ENCODE results near the gene ANKMY1.

Gene ANKMY1

DNA sequence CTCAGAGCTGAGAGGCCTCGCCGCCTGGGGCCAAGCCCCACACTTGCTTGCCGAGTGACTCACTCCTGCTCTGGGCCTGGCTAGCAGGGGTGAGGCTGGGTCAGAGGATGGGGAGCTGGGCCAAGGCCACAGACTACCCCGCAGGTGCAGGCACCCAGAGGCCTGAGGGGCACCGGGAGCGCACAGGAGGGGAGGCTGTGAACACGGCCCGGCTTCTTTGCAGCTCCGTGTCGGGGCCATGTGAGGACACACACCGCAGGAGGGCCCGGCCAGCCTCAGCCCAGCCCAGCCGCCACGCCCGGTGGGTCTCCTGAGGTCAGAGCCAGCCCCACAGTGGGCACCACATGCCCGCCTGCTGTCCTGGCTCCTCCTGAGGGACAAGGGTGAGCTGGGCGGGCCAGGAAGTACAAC lies 113.9 kb downstream of the ANKMY1 start:
- ChIA-PET CTCF (no interaction called here), POLR2A (interaction anchor here (0.9 kb wide), 1 partner anchor 8 kb away, joined by 3 read pairs; no protein-coding TSS in a partner anchor)
- no peak overlapping the region for H3K27ac ChIP-seq (ENCODE audit: extremely low read depth, low read depth, low read length)

DNA sequence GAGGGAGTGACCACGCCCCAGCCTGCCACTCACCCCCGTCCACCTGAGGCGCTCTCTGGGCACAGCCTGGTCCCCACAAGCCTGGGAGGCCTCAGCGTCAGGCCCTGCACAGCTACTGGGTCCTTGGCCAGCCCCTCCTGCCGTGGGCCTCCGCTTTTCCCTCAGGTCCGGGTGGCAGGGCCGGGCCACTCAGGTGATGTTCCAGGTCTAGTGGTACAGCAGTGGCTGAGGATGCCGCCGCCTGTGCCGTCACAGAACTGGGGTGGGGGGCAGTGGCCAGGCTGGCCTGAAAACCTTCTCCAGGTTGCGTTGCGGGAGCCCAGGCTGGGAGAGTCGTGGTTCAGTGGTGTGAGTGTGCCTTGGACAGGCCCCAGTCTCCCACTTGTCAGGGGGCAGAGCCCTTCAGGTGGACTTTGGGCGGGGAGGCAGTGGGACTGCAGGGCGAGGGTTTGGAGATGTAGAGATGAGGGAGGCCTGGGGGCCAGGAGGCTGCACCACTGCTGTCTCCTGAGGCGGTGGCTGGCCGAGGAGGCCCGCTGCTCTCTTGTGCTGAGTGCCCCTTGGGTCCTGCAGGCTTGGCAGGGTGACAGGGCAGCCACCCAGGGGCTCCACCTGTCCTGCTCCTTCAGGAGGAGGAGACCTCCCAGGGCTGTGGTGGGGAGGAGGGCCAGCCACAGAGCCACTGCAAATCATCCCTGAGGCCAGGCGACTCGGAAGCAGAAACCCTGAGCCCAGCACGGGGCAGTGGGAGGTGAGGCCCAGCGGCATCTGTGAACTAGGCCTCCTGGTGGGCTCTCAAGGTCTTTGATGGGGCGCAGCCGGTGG lies 114.7 kb downstream of the ANKMY1 start:
- POLR2A ChIA-PET = interaction anchor here (0.9 kb wide), 1 partner anchor 9 kb away, joined by 3 read pairs; no protein-coding TSS in a partner anchor
- CTCF ChIA-PET = interaction anchor here (0.6 to 0.7 kb wide), 2 partner anchors 211 to 294 kb away, joined by 3 read pairs; no protein-coding TSS in a partner anchor
- no peaks in the 10 kb centered on the region for H3K9me3 ChIP-seq (ENCODE audit: control insufficient read depth, insufficient read depth, low read depth, low read length)
- no peaks in the 10 kb centered on the region for H3K4me1 ChIP-seq (ENCODE audit: control insufficient read depth, insufficient read depth, low read length)
- H3K4me3 ChIP-seq (ENCODE audit: low read depth, low read length) = no peak overlapping the region
- no peak overlapping the region for H3K27ac ChIP-seq (ENCODE audit: extremely low read depth, low read depth, low read length)
- H3K36me3 ChIP-seq (ENCODE audit: control insufficient read depth in 2 of 2, insufficient read depth in 1 of 2, low read length in 2 of 2) = no peaks in the 10 kb centered on the region
- TF ChIP-seq ZFP69B (tag by site-specific recombination; IDR thresholded peaks at IDR 0.05) (no peak), BCL11B (tag by site-specific recombination; IDR thresholded peaks at IDR 0.05; ENCODE audit: low read depth) (no peak), GLIS1 (tag by site-specific recombination; IDR thresholded peaks at IDR 0.05) (peak; percentile 47; the same call in 1 of the 2 replicates)

More for the DNA sequence above, 113.9 kb downstream of the ANKMY1 start:
- no peaks in the 10 kb centered on the region for H3K36me3 ChIP-seq (ENCODE audit: control insufficient read depth in 2 of 2, insufficient read depth in 1 of 2, low read length in 2 of 2)
- TF ChIP-seq ZNF501 (tag by site-specific recombination; IDR thresholded peaks at IDR 0.05) (no peak), ZNF138 (tag by site-specific recombination; IDR thresholded peaks at IDR 0.05; ENCODE audit: borderline replicate concordance) (no peak), FEZF1 (tag by site-specific recombination; IDR thresholded peaks at IDR 0.05) (no peak), PRDM4 (tag by site-specific recombination; IDR thresholded peaks at IDR 0.05) (no peak), KLF17 (tag by site-specific recombination; IDR thresholded peaks at IDR 0.05) (no peak), ZNF626 (tag by site-specific recombination; IDR thresholded peaks at IDR 0.05) (no peak), ZNF10 (tag by site-specific recombination; IDR thresholded peaks at IDR 0.05) (no peak), ZNF76 (tag by site-specific recombination; IDR thresholded peaks at IDR 0.05; ENCODE audit: borderline replicate concordance, low read depth) (no peak), ZNF16 (tag by site-specific recombination; IDR thresholded peaks at IDR 0.05; ENCODE audit: low read depth) (no peak), ZNF18 (tag by site-specific recombination; IDR thresholded peaks at IDR 0.05) (no peak)
- TF ChIP-seq, protein P1, sequence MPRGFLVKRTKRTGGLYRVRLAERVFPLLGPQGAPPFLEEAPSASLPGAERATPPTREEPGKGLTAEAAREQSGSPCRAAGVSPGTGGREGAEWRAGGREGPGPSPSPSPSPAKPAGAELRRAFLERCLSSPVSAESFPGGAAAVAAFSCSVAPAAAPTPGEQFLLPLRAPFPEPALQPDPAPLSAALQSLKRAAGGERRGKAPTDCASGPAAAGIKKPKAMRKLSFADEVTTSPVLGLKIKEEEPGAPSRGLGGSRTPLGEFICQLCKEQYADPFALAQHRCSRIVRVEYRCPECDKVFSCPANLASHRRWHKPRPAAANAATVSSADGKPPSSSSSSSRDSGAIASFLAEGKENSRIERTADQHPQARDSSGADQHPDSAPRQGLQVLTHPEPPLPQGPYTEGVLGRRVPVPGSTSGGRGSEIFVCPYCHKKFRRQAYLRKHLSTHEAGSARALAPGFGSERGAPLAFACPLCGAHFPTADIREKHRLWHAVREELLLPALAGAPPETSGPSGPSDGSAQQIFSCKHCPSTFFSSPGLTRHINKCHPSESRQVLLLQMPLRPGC (tag by site-specific recombination; IDR thresholded peaks at IDR 0.05) = no peak
- H3K4me3 ChIP-seq (ENCODE audit: low read depth, low read length) = no peak overlapping the region
- no peaks in the 10 kb centered on the region for H3K9me3 ChIP-seq (ENCODE audit: control insufficient read depth, insufficient read depth, low read depth, low read length)
- H3K4me1 ChIP-seq (ENCODE audit: control insufficient read depth, insufficient read depth, low read length) = no peaks in the 10 kb centered on the region

Data from HEK293 (cell line).